ACC112 (cell line): ENCODE results near the gene ENTPD6.
A peak's percentile ranks its signal among the peaks of the same experiment; 100 is the strongest.

Experiments
- H2AFZ ChIP-seq: fragments of 200-600 bp; sonication (generic); one replicate; pipeline ENCODE4 v1.6.0; 2017; ENCODE audit warnings: antibody characterized with exemption, low read length; ENCODE audit not compliant: unreplicated experiment
- H3K27ac ChIP-seq: fragments of 200-600 bp; sonication (generic); 2 replicates; pipeline ENCODE4 v1.5.1; 2014; ENCODE audit warnings: low read depth, mild to moderate bottlenecking, antibody characterized with exemption, low read length, moderate library complexity
- H3K27me3 ChIP-seq: fragments of 200-600 bp; sonication (generic); 2 replicates; pipeline ENCODE4 v1.6.1; 2014; ENCODE audit warnings: mild to moderate bottlenecking, antibody characterized with exemption, low read length, moderate library complexity, mixed read lengths; ENCODE audit not compliant: insufficient read depth
- H3K36me3 ChIP-seq: fragments of 200-600 bp; sonication (generic); 2 replicates; pipeline ENCODE4 v1.6.1; 2016; ENCODE audit warnings: mild to moderate bottlenecking, antibody characterized with exemption, low read length, moderate library complexity, mixed read lengths; ENCODE audit not compliant: insufficient read depth
- H3K4me1 ChIP-seq: fragments of 200-600 bp; sonication (generic); one replicate; pipeline ENCODE4 v1.6.1; 2016; ENCODE audit warnings: low read length, mixed read lengths; ENCODE audit not compliant: insufficient read depth, unreplicated experiment, control insufficient read depth
- H3K4me3 ChIP-seq: fragments of 200-600 bp; sonication (generic); 2 replicates; pipeline ENCODE4 v1.5.1; 2014; ENCODE audit warnings: mild to moderate bottlenecking, low read depth, low read length
- H3K79me2 ChIP-seq: fragments of 200-600 bp; sonication (generic); one replicate; pipeline ENCODE4 v1.6.0; 2016; ENCODE audit warnings: low read length; ENCODE audit not compliant: control insufficient read depth, unreplicated experiment, insufficient read depth

The ENTPD6 gene

GRCh38 chr20:25199473-25200260, 4.2 kb downstream of the ENTPD6 start:
- H3K79me2 ChIP-seq = peaks cover 78% of the 10 kb centered on the region
- H3K36me3 ChIP-seq = peaks cover 9% of the 10 kb centered on the region
- H3K4me1 ChIP-seq = peaks cover 42% of the 10 kb centered on the region
- H3K27me3 ChIP-seq = no peaks in the 10 kb centered on the region
- H2AFZ ChIP-seq = no peak overlapping the region
- no peak overlapping the region for H3K27ac ChIP-seq
- H3K4me3 ChIP-seq = no peak overlapping the region

GRCh38 chr20:25203089-25203488, 7.6 kb downstream of the ENTPD6 start:
- Histone ChIP-seq H3K4me1 (peaks cover 27% of the 10 kb centered on the region), H3K27ac (no peak overlapping the region), H3K36me3 (peaks cover 9% of the 10 kb centered on the region), H2AFZ (no peak overlapping the region), H3K4me3 (no peak overlapping the region), H3K79me2 (peaks cover 84% of the 10 kb centered on the region), H3K27me3 (no peaks in the 10 kb centered on the region)

- Histone ChIP-seq H3K27ac (no peak overlapping the region), H3K4me3 (0 out of 2 replicates have a peak overlapping the region, but pooled peaks have one; percentile 9), H3K36me3 (peaks cover 9% of the 10 kb centered on the region), H3K4me1 (peaks cover 24% of the 10 kb centered on the region), H3K27me3 (no peaks in the 10 kb centered on the region), H3K79me2 (peaks cover 86% of the 10 kb centered on the region), H2AFZ (no peak overlapping the region)
These were observed 8.4 kb downstream of the ENTPD6 start for GRCh38 chr20:25203871-25204320.

GRCh38 chr20:25204550-25205276, 9.2 kb downstream of the ENTPD6 start:
- Histone ChIP-seq H2AFZ (no peak overlapping the region), H3K4me3 (no peak overlapping the region), H3K36me3 (peaks cover 9% of the 10 kb centered on the region), H3K79me2 (peaks cover 80% of the 10 kb centered on the region), H3K27me3 (no peaks in the 10 kb centered on the region), H3K27ac (no peak overlapping the region), H3K4me1 (peaks cover 16% of the 10 kb centered on the region)

- peaks cover 12% of the 10 kb centered on the region for H3K4me1 ChIP-seq
- H3K27me3 ChIP-seq = no peaks in the 10 kb centered on the region
- H3K27ac ChIP-seq = no peak overlapping the region
- H3K79me2 ChIP-seq = peaks cover 73% of the 10 kb centered on the region
- H3K36me3 ChIP-seq = peaks cover 9% of the 10 kb centered on the region
- no peak overlapping the region for H3K4me3 ChIP-seq
- no peak overlapping the region for H2AFZ ChIP-seq
These were observed 10.0 kb downstream of the ENTPD6 start for GRCh38 chr20:25205277-25206062.

GRCh38 chr20:25206063-25206403, 10.5 kb downstream of the ENTPD6 start:
- Histone ChIP-seq H3K27ac (no peak overlapping the region), H3K36me3 (peaks cover 9% of the 10 kb centered on the region), H3K4me3 (no peak overlapping the region), H3K27me3 (no peaks in the 10 kb centered on the region), H2AFZ (no peak overlapping the region), H3K4me1 (peaks cover 12% of the 10 kb centered on the region), H3K79me2 (peaks cover 68% of the 10 kb centered on the region)

- H2AFZ ChIP-seq = no peak overlapping the region
- H3K27me3 ChIP-seq = no peaks in the 10 kb centered on the region
- peaks cover 12% of the 10 kb centered on the region for H3K4me1 ChIP-seq
- no peak overlapping the region for H3K4me3 ChIP-seq
- peaks cover 5% of the 10 kb centered on the region for H3K36me3 ChIP-seq
- H3K27ac ChIP-seq = no peak overlapping the region
- H3K79me2 ChIP-seq = peaks cover 63% of the 10 kb centered on the region
These were observed 11.0 kb downstream of the ENTPD6 start for GRCh38 chr20:25206548-25206947.

- H3K27me3 ChIP-seq = no peaks in the 10 kb centered on the region
- H3K36me3 ChIP-seq = no peaks in the 10 kb centered on the region
- peaks cover 12% of the 10 kb centered on the region for H3K4me1 ChIP-seq
- peaks cover 56% of the 10 kb centered on the region for H3K79me2 ChIP-seq
- no peak overlapping the region for H3K27ac ChIP-seq
- no peak overlapping the region for H2AFZ ChIP-seq
- H3K4me3 ChIP-seq = no peak overlapping the region
These were observed 11.8 kb downstream of the ENTPD6 start for GRCh38 chr20:25207149-25207959.

- Histone ChIP-seq H3K79me2 (peaks cover 50% of the 10 kb centered on the region), H3K4me1 (peaks cover 11% of the 10 kb centered on the region), H3K36me3 (no peaks in the 10 kb centered on the region), H3K27ac (no peak overlapping the region), H3K27me3 (no peaks in the 10 kb centered on the region), H2AFZ (no peak overlapping the region), H3K4me3 (no peak overlapping the region)
These were observed 12.5 kb downstream of the ENTPD6 start for GRCh38 chr20:25207960-25208534.

- Histone ChIP-seq H3K4me3 (no peak overlapping the region), H3K4me1 (no peaks in the 10 kb centered on the region), H3K36me3 (no peaks in the 10 kb centered on the region), H3K27me3 (no peaks in the 10 kb centered on the region), H2AFZ (no peak overlapping the region), H3K27ac (no peak overlapping the region), H3K79me2 (peaks cover 38% of the 10 kb centered on the region)
These were observed 13.9 kb downstream of the ENTPD6 start for GRCh38 chr20:25209400-25209799.
